ENCODE measurements around the gene BRD3OS. TPM values are rescaled to one million over a fixed set of nuclear protein-coding genes. Genes with fewer than 3 reads are reported as not detected.

Gene BRD3OS
- total and polyA plus RNA-seq, 2 of the 13 experiments (the other 11 are each of a cell fraction or from before 2014, with no cell fraction given): 4.9 to 5.7 TPM

GRCh38 chr9:134065612-134066419 is 40.5 kb downstream of the BRD3OS start (continued):
- TF ChIP-seq KDM3A (CRISPR knock-in tag; IDR thresholded peaks at IDR 0.05; ENCODE audit: low read depth) (no peak), MYC (CRISPR knock-in tag; IDR thresholded peaks at IDR 0.05; ENCODE audit: borderline replicate concordance) (peak; percentile 31; the same call in 1 of the 2 replicates), TMF1 (CRISPR knock-in tag; IDR thresholded peaks at IDR 0.05; ENCODE audit: low read depth) (no peak), SMARCC2 (IDR thresholded peaks at IDR 0.05) (no peak), HMGXB4 (CRISPR knock-in tag; IDR thresholded peaks at IDR 0.05; ENCODE audit: borderline replicate concordance in 1 of 2, low read depth in 1 of 2) (0 out of 4 replicates have a peak, but pooled peaks of 1 of the 2 experiments have one; percentile 45), HDAC1 (CRISPR knock-in tag; IDR thresholded peaks at IDR 0.05) (peak; percentile 72), ZNF335 (CRISPR knock-in tag; IDR thresholded peaks at IDR 0.05) (no peak), FOXA3 (CRISPR knock-in tag; IDR thresholded peaks at IDR 0.05) (peak; percentile 61), KMT2A (CRISPR knock-in tag; IDR thresholded peaks at IDR 0.05) (peak; percentile 58; the same call in 1 of the 2 replicates), ZNF691 (CRISPR knock-in tag; IDR thresholded peaks at IDR 0.05; ENCODE audit: borderline replicate concordance, low read depth) (peak; percentile 70; the same call in 1 of the 2 replicates), YEATS2 (CRISPR knock-in tag; IDR thresholded peaks at IDR 0.05; ENCODE audit: borderline replicate concordance) (peak; percentile 29; the same call in 1 of the 2 replicates), CREBL2 (CRISPR knock-in tag; IDR thresholded peaks at IDR 0.05; ENCODE audit: borderline replicate concordance) (no peak), SAP130 (CRISPR knock-in tag; IDR thresholded peaks at IDR 0.05; ENCODE audit: low read depth) (peak; percentile 89), KAT8 (CRISPR knock-in tag; IDR thresholded peaks at IDR 0.05) (peak; percentile 50; the same call in 1 of the 2 replicates), ZNF292 (CRISPR knock-in tag; IDR thresholded peaks at IDR 0.05; ENCODE audit: borderline replicate concordance, low read depth) (peak; percentile 56; the same call in 1 of the 2 replicates), ZNF720 (CRISPR knock-in tag; IDR thresholded peaks at IDR 0.05) (no peak), ZNF407 (CRISPR knock-in tag; IDR thresholded peaks at IDR 0.05; ENCODE audit: not compliant biosample characterization) (no peak), ZFP90 (CRISPR knock-in tag; IDR thresholded peaks at IDR 0.05; ENCODE audit: borderline replicate concordance) (0 out of 2 replicates have a peak, but pooled peaks have one; percentile 20)
